Fibroblast of skin of scalp (primary cell): ENCODE data around the gene HPD. TPM values are rescaled to one million over a fixed set of nuclear protein-coding genes. Genes with fewer than 3 reads are reported as not detected.
"Not testable (repeated sequence)": the region's sequence is repeated elsewhere in the genome, so short reads cannot be mapped to it uniquely, and the experiment has no call there.

Experiments
- DNase-seq: peaks from one replicate; pipeline ENCODE4 v3.0.0-alpha.2; 2013
- polyA plus RNA-seq, 2 experiments: library from polyadenylated mRNA; unstranded; fragments of 120-200 nt; gene quantifications; one replicate each; pipeline ENCODE4 v1.2.1, GENCODE V29; 2013; ENCODE audit not compliant: insufficient read length in 2 of 2

HPD gene
- polyA plus RNA-seq (2013, experiment 1 of 2; ENCODE audit: insufficient read length), result not detected
- not detected for polyA plus RNA-seq (2013, experiment 2 of 2; ENCODE audit: insufficient read length)

- DNase-seq, result peak; percentile 74
Observed at GRCh38 chr12:121858662-121859572, at the start of gene HPD. Gene HPD, minus strand, starts transcription at chr12:121858859. Its CDS starts 36 bp downstream, at chr12:121858823.

- no peak for DNase-seq
Observed at GRCh38 chr12:121905746-121906145, 47.1 kb upstream of the HPD start.

GRCh38 chr12:121903202-121903601 lies 44.5 kb upstream of the HPD start:
- DNase-seq, result no peak

- DNase-seq, result no peak
Observed at GRCh38 chr12:121899590-121899989, 40.9 kb upstream of the HPD start.

GRCh38 chr12:121898287-121898686 lies 39.6 kb upstream of the HPD start:
- no peak for DNase-seq

GRCh38 chr12:121894633-121895032 lies 36.0 kb upstream of the HPD start:
- DNase-seq, result peak; percentile 39

GRCh38 chr12:121893961-121894460 lies 35.4 kb upstream of the HPD start:
- DNase-seq, result peak; percentile 65

GRCh38 chr12:121892673-121893561 lies 34.3 kb upstream of the HPD start:
- no peak for DNase-seq

GRCh38 chr12:121889661-121890060 lies 31.0 kb upstream of the HPD start:
- peak; percentile 58 for DNase-seq

GRCh38 chr12:121889274-121889624 lies 30.6 kb upstream of the HPD start:
- no peak for DNase-seq

GRCh38 chr12:121888478-121889273 lies 30.0 kb upstream of the HPD start, which contains the start of gene PSMD9:
Gene PSMD9, plus strand, starts transcription at chr12:121888790. Its CDS starts 67 bp downstream, at chr12:121888857.
- peak; percentile 98 for DNase-seq

GRCh38 chr12:121888083-121888477 lies 29.4 kb upstream of the HPD start:
- no peak for DNase-seq

- not testable (repeated sequence) for DNase-seq
Observed at GRCh38 chr12:121885129-121885528, 26.5 kb upstream of the HPD start.

GRCh38 chr12:121883315-121883660 lies 24.6 kb upstream of the HPD start:
- no peak for DNase-seq

GRCh38 chr12:121876080-121876447 lies 17.4 kb upstream of the HPD start:
- not testable (repeated sequence) for DNase-seq

- no peak for DNase-seq
Observed at GRCh38 chr12:121875582-121875981, 16.9 kb upstream of the HPD start.

GRCh38 chr12:121874071-121874470 lies 15.4 kb upstream of the HPD start:
- DNase-seq, result no peak

GRCh38 chr12:121873216-121873569 lies 14.5 kb upstream of the HPD start:
- no peak for DNase-seq

GRCh38 chr12:121872546-121873215 lies 14.0 kb upstream of the HPD start:
- DNase-seq, result peak; percentile 82

GRCh38 chr12:121871467-121871866 lies 12.8 kb upstream of the HPD start:
- no peak for DNase-seq

- not testable (repeated sequence) for DNase-seq
Observed at GRCh38 chr12:121869229-121869628, 10.6 kb upstream of the HPD start.

GRCh38 chr12:121866331-121866730 lies 7.7 kb upstream of the HPD start:
- DNase-seq, result no peak
